K562 (cell line): ENCODE results near the gene TMEM200A. TPM values are rescaled to one million over a fixed set of nuclear protein-coding genes. Genes with fewer than 3 reads are reported as not detected.

ENCODE experiments used
- ATAC-seq: fragments of 200-7000 bp; cut with Tn5 transposase; 3 replicates; pipeline ENCODE4 v1.9.1; 2020; ENCODE audit warnings: moderate library complexity
- BruUV-seq: library from RNA; stranded (reverse); fragments of 400-500 nt; replicated peaks from 2 replicates; lab custom pipeline; 2021; lab: Mats Ljungman, UMichigan
- CTCF ChIA-PET: fragments of 300-600 bp; formaldehyde crosslinking; extraction: SDS; loops from one replicate; lab custom pipeline; 2021; ENCODE audit warnings: low intra/inter-chr PET ratio; lab: Yijun Ruan, JAX
- POLR2A ChIA-PET: fragments of 300-600, 350-650 bp; sonication (Branson Sonifier 250); formaldehyde crosslinking; extraction: SDS; loops from one replicate; lab custom pipeline; 2021; ENCODE audit warnings: antibody characterized with exemption, inconsistent platforms; lab: Yijun Ruan, JAX
- DNase-seq, 4 experiments: peaks; one replicate each; pipeline versions ENCODE4 v3.0.0 to v3.0.0-alpha.2; 2011 to 2018; ENCODE audit warnings: low spot score in 3 of 4, mixed read lengths in 3 of 4; ENCODE audit errors: extremely low read depth in 1 of 4
- FAIRE-seq: peaks from 2 replicates; lab custom pipeline; 2011; peaks lifted over from hg19 to GRCh38; lab: Jason Lieb, UNC
- H2AFZ ChIP-seq: 2 replicates; pipeline ENCODE4 v1.6.0; 2011; ENCODE audit warnings: low read depth, low read length, control low read depth, inconsistent platforms
- H3K27ac ChIP-seq: fragments of 200-600 bp; 3 replicates; pipeline ENCODE4 v1.8.0; 2011; ENCODE audit warnings: low read depth, mild to moderate bottlenecking, control low read depth, inconsistent platforms, low read length, moderate library complexity, mixed read lengths; ENCODE audit errors: extremely low read depth
- H3K27me3 ChIP-seq, 2 experiments: fragments of 300-600 bp in 1 of 2; 2 replicates in 1 of 2; 3 replicates in 1 of 2; pipeline versions ENCODE4 v1.6.0 to v1.8.0; 2011; ENCODE audit warnings: inconsistent platforms in 2 of 2, low read length in 2 of 2, mild to moderate bottlenecking in 1 of 2, mixed read lengths in 1 of 2, moderate library complexity in 1 of 2; ENCODE audit not compliant: control insufficient read depth in 2 of 2, insufficient read depth in 2 of 2
- H3K36me3 ChIP-seq: fragments of 300-600 bp; 3 replicates; pipeline ENCODE4 v1.8.0; 2011; ENCODE audit warnings: mild to moderate bottlenecking, low read length, inconsistent platforms; ENCODE audit not compliant: control insufficient read depth, insufficient read depth
- H3K4me1 ChIP-seq, 2 experiments: fragments of 200-600 bp in 1 of 2; replicated peaks in 1 of 2; 2 replicates in 1 of 2; 3 replicates in 1 of 2; pipeline versions ENCODE4 v1.5.1 to v1.8.0; 2011; ENCODE audit warnings: inconsistent platforms in 2 of 2, low read length in 2 of 2, mild to moderate bottlenecking in 1 of 2, mixed read lengths in 1 of 2, moderate library complexity in 1 of 2; ENCODE audit not compliant: control insufficient read depth in 2 of 2, insufficient read depth in 2 of 2
- H3K4me2 ChIP-seq: 2 replicates; pipeline ENCODE4 v1.6.1; 2011; ENCODE audit warnings: low read length, control low read depth, inconsistent platforms, mixed read lengths; ENCODE audit not compliant: insufficient read depth
- H3K4me3 ChIP-seq: fragments of 200-600 bp; sonication (generic), shearing (Covaris generic); 2 replicates; pipeline ENCODE4 v1.5.1; 2016; ENCODE audit warnings: control low read depth, inconsistent platforms
- H3K79me2 ChIP-seq: fragments of 200-600 bp; 3 replicates; pipeline ENCODE4 v1.8.0; 2011; ENCODE audit warnings: low read length, inconsistent platforms; ENCODE audit not compliant: control insufficient read depth, insufficient read depth
- H3K9ac ChIP-seq, 2 experiments: 2 replicates each; pipeline versions ENCODE4 v1.6.0 to v1.6.1; 2011; ENCODE audit warnings: low read depth in 2 of 2, low read length in 2 of 2, control low read depth in 1 of 2, inconsistent platforms in 1 of 2, mild to moderate bottlenecking in 1 of 2, mixed read lengths in 1 of 2; ENCODE audit not compliant: insufficient read depth in 1 of 2
- H3K9me1 ChIP-seq: one replicate; pipeline ENCODE4 v1.6.0; 2011; ENCODE audit warnings: inconsistent platforms, mild to moderate bottlenecking, low read length, moderate library complexity; ENCODE audit not compliant: control insufficient read depth, insufficient read depth
- H3K9me3 ChIP-seq: replicated peaks from 2 replicates; pipeline ENCODE4 v1.5.1; 2011; ENCODE audit warnings: low read depth, low read length, inconsistent platforms; ENCODE audit not compliant: control insufficient read depth, insufficient read depth
- H4K20me1 ChIP-seq: replicated peaks from 2 replicates; pipeline ENCODE4 v1.6.1; 2011; ENCODE audit warnings: low read length, inconsistent platforms, mixed read lengths; ENCODE audit not compliant: control insufficient read depth, insufficient read depth
- CBX1 ChIP-seq: sonication (generic); IDR thresholded peaks from 2 replicates; pipeline ENCODE4 v1.6.1; 2016; ENCODE audit warnings: antibody characterized with exemption, low read depth, mild to moderate bottlenecking
- CBX2 ChIP-seq: fragments of 200-600 bp; sonication (generic); IDR thresholded peaks from one replicate; pipeline ENCODE4 v1.6.1; 2012; ENCODE audit warnings: mild to moderate bottlenecking, low read length, inconsistent platforms; ENCODE audit not compliant: insufficient read depth, poor library complexity, severe bottlenecking
- CHD2 ChIP-seq: IDR thresholded peaks from 2 replicates; pipeline ENCODE4 v1.6.1; 2011; ENCODE audit warnings: low read depth, low read length
- POLR3A ChIP-seq: IDR thresholded peaks from 2 replicates; pipeline ENCODE4 v1.6.1; 2011; ENCODE audit warnings: borderline replicate concordance, mild to moderate bottlenecking, moderate library complexity; ENCODE audit not compliant: insufficient read length, insufficient read depth; ENCODE audit errors: extremely low read depth
- ZC3H4 ChIP-seq: sonication (generic); formaldehyde crosslinking; IDR thresholded peaks from 2 replicates; pipeline ENCODE4 v1.9.0; 2021; ENCODE audit warnings: missing genetic modification reagents, borderline replicate concordance
- ZKSCAN8 ChIP-seq: fragments of 200-800 bp; sonication (Bioruptor generic); IDR thresholded peaks from 2 replicates; pipeline ENCODE4 v1.6.1; 2016; ENCODE audit warnings: missing genetic modification characterization, missing compliant biosample characterization
- ZNF224 ChIP-seq: sonication (generic); formaldehyde crosslinking; IDR thresholded peaks from 2 replicates; pipeline ENCODE4 v1.8.0; 2022; ENCODE audit warnings: mild to moderate bottlenecking, missing genetic modification reagents
- WGBS: fragments of 100-300 bp; shearing (Covaris generic); methylation state at CpG from one replicate; pipeline ENCODE4 v1.1.6; 2016; ENCODE audit warnings: low coverage, mixed read lengths; ENCODE audit not compliant: insufficient coverage; ENCODE audit errors: missing lambda C conversion rate; 5-methylcytosine and 5-hydroxymethylcytosine counted together
- in situ Hi-C: fragments of 300-500 bp; cut with MboI; formaldehyde crosslinking; loops from 4 replicates; pipeline ENCODE4 v1.15.0; 2018; ENCODE audit warnings: inconsistent platforms, mixed read lengths
- intact Hi-C: fragments of 100-400 bp; cut with micrococcal nuclease; formaldehyde crosslinking; loops from 2 replicates; pipeline ENCODE4 v1.14.2; 2022
- polyA plus RNA-seq, 8 experiments: library from polyadenylated mRNA; depleted of rRNA in 4 of 8; stranded (reverse) in 5 of 8; unstranded in 3 of 8; fragments of >200 nt; fragmentation: Nextera tagmentation in 2 of 8; fragmentation: Illumina TruSeq in 1 of 8; extraction: Ambion mirVana in 2 of 8; extraction: Trizol in 1 of 8; gene quantifications; 2 replicates each; pipeline versions ENCODE4 v1.2.1 to v1.2.3, GENCODE V29; 2011 to 2014; ENCODE audit warnings: inconsistent platforms in 1 of 8, missing spikeins in 1 of 8
- total RNA-seq, 7 experiments: library from RNA; depleted of rRNA in 6 of 7; stranded (reverse); fragments of >200 nt in 6 of 7; fragmentation: Illumina TruSeq in 2 of 7; extraction: Trizol in 2 of 7; gene quantifications; 2 replicates each; pipeline versions ENCODE4 v1.2.1 to v1.2.3, GENCODE V29; 2011 to 2021; ENCODE audit warnings: low replicate concordance in 1 of 7
- TF ChIP-seq, protein P1 (sequence below): sonication (generic); IDR thresholded peaks from 2 replicates; pipeline ENCODE4 v1.6.1; 2016
- TF ChIP-seq, protein P2 (sequence below), 2 experiments: IDR thresholded peaks; 2 replicates each; pipeline ENCODE4 v1.6.1; 2011; ENCODE audit warnings: borderline replicate concordance in 1 of 2, control low read depth in 1 of 2, low read depth in 1 of 2, low read length in 1 of 2, mild to moderate bottlenecking in 1 of 2, mixed read lengths in 1 of 2, moderate library complexity in 1 of 2; ENCODE audit not compliant: insufficient read depth in 1 of 2, insufficient read length in 1 of 2, poor library complexity in 1 of 2, severe bottlenecking in 1 of 2; ENCODE audit errors: extremely low read depth in 1 of 2

TMEM200A gene
- total and polyA plus RNA-seq, 9 of the 15 experiments (the other 6 are each of a cell fraction or from before 2014, with no cell fraction given), result 0.04 TPM; not detected in 8

DNA sequence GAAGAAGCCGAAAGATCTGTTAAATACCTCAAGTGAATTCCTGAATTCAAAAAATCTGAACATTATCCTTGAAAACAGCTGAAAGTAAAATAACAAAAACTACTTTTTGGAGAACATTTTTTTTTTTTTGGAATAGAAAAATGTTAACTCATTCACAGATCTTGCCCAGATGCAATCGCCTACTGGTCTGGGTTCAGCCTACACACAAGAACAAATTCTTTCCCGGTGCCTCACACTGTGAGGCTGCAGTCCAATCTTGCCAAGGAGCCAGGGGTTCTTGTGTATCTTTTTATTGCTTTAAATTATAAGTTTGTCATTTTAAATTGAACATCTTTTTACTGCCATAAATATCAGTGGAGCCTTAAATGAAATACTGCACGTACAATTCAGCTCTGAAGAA is 41.2 kb upstream of the TMEM200A start:
- Histone ChIP-seq H3K4me1 (no peaks in the 10 kb centered on the region), H3K36me3 (no peaks in the 10 kb centered on the region), H3K9ac (no peak overlapping the region), H4K20me1 (no peaks in the 10 kb centered on the region), H3K4me2 (no peak overlapping the region), H3K27ac (no peak overlapping the region), H3K9me3 (no peaks in the 10 kb centered on the region), H3K4me3 (no peak overlapping the region), H2AFZ (no peak overlapping the region), H3K79me2 (no peaks in the 10 kb centered on the region), H3K9me1 (no peaks in the 10 kb centered on the region), H3K27me3 (no peaks in the 10 kb centered on the region)
- ChIA-PET CTCF (no interaction called here), POLR2A (interaction anchor here (0.6 kb wide), 1 partner anchor 167 kb away, joined by 3 read pairs; no protein-coding TSS in a partner anchor)
- ATAC-seq (no peak), DNase-seq (no peak), FAIRE-seq (no peak)
- intact Hi-C loops (loop anchor here (10.0 kb wide), 1 partner anchor 790 kb away; no protein-coding TSS in a partner anchor), in situ Hi-C loops (no loop called here)
- no TSS peak for BruUV-seq
- WGBS, result 0% methylated on average over 4 of the region's 4 CpGs
- TF ChIP-seq CBX2 (no peak), CBX1 (no peak), ZNF224 (no peak), CHD2 (no peak), ZKSCAN8 (CRISPR knock-in tag) (no peak), POLR3A (no peak), ZC3H4 (CRISPR knock-in tag) (no peak)
- TF ChIP-seq, protein P1, sequence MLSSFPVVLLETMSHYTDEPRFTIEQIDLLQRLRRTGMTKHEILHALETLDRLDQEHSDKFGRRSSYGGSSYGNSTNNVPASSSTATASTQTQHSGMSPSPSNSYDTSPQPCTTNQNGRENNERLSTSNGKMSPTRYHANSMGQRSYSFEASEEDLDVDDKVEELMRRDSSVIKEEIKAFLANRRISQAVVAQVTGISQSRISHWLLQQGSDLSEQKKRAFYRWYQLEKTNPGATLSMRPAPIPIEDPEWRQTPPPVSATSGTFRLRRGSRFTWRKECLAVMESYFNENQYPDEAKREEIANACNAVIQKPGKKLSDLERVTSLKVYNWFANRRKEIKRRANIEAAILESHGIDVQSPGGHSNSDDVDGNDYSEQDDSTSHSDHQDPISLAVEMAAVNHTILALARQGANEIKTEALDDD, result no peak
- TF ChIP-seq, protein P2, sequence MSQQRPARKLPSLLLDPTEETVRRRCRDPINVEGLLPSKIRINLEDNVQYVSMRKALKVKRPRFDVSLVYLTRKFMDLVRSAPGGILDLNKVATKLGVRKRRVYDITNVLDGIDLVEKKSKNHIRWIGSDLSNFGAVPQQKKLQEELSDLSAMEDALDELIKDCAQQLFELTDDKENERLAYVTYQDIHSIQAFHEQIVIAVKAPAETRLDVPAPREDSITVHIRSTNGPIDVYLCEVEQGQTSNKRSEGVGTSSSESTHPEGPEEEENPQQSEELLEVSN (IDR thresholded peaks at IDR 0.05; ENCODE audit: borderline replicate concordance in 1 of 2, extremely low read depth in 1 of 2, insufficient read depth in 1 of 2, insufficient read length in 1 of 2, low read depth in 1 of 2, low read length in 1 of 2, poor library complexity in 1 of 2, severe bottlenecking in 1 of 2), result no peak
